Right atrium auricular region (tissue), 2 donors: ENCODE data around the gene TPGS1. TPM values are rescaled to one million over a fixed set of nuclear protein-coding genes. Genes with fewer than 3 reads are reported as not detected.

Experiments
- DNase-seq: peaks from one replicate; pipeline ENCODE4 v3.0.0-alpha.2; 2019; ENCODE audit warnings: low spot score
- H3K27ac ChIP-seq, 2 donors: fragments of 200-600 bp; sonication (generic); 1 replicate in 1 of 2; 2 replicates in 1 of 2; pipeline ENCODE4 v1.5.1; 2016 to 2019
- H3K27me3 ChIP-seq, 2 donors: fragments of 200-600 bp; sonication (generic); one replicate each; pipeline versions ENCODE4 v1.5.1 to v1.6.0; 2017 to 2019
- H3K36me3 ChIP-seq: fragments of 200-600 bp; sonication (generic); one replicate; pipeline ENCODE4 v1.5.1; 2016
- H3K4me1 ChIP-seq, 2 donors: fragments of 200-600 bp; sonication (generic); one replicate each; pipeline versions ENCODE4 v1.5.1 to v1.6.0; 2017 to 2019
- H3K4me3 ChIP-seq, 2 donors: fragments of 200-600 bp; sonication (generic); 1 replicate in 1 of 2; 2 replicates in 1 of 2; pipeline ENCODE4 v1.5.1; 2017 to 2019; ENCODE audit warnings: mild to moderate bottlenecking in 1 of 2, moderate library complexity in 1 of 2
- H3K9me3 ChIP-seq, 2 donors: fragments of 200-600 bp; sonication (generic); one replicate each; pipeline ENCODE4 v1.5.1; 2019
- CTCF ChIP-seq, 2 donors: fragments of 200-600 bp; sonication (generic); IDR thresholded peaks; one replicate each; pipeline ENCODE4 v1.5.1; 2019; ENCODE audit warnings: antibody characterized with exemption in 2 of 2
- total RNA-seq, 2 donors: library from RNA; depleted of rRNA; stranded (reverse); fragments of >200 nt; gene quantifications; one replicate each; pipeline ENCODE4 v1.1.0, GENCODE V29; 2016

Gene TPGS1
- total RNA-seq, 2 donors from 2014 or later: 30.3 to 33.2 TPM

- Histone ChIP-seq H3K9me3 (no peaks in the 10 kb centered on the region), H3K27me3 (no peaks in the 10 kb centered on the region), H3K4me3 (no peak overlapping the region), H3K27ac (no peak overlapping the region), H3K4me1 (peaks cover 0 to 17% of the 10 kb centered on the region in 2 donors), H3K36me3 (peaks cover 69% of the 10 kb centered on the region)
- DNase-seq: no peak
- TF ChIP-seq CTCF (IDR thresholded peaks at IDR 0.05): no peak
Observed at GRCh38 chr19:538641-539428, 31.5 kb downstream of the TPGS1 start.

- TF ChIP-seq CTCF (IDR thresholded peaks at IDR 0.05): no peak
- H3K4me1 ChIP-seq: peaks cover 0 to 12% of the 10 kb centered on the region in 2 donors
- peaks cover 69% of the 10 kb centered on the region for H3K36me3 ChIP-seq
- H3K9me3 ChIP-seq: no peaks in the 10 kb centered on the region
- no peak overlapping the region for H3K4me3 ChIP-seq
- DNase-seq: no peak
- no peaks in the 10 kb centered on the region for H3K27me3 ChIP-seq
- no peak overlapping the region for H3K27ac ChIP-seq
Observed at GRCh38 chr19:539429-540030, 32.2 kb downstream of the TPGS1 start.

- H3K27ac ChIP-seq: no peak overlapping the region
- no peaks in the 10 kb centered on the region for H3K9me3 ChIP-seq
- H3K27me3 ChIP-seq: no peaks in the 10 kb centered on the region
- DNase-seq: no peak
- no peak for TF ChIP-seq CTCF (IDR thresholded peaks at IDR 0.05)
- no peaks in the 10 kb centered on the region for H3K4me1 ChIP-seq
- H3K36me3 ChIP-seq: peaks cover 61% of the 10 kb centered on the region
- H3K4me3 ChIP-seq: no peak overlapping the region
Observed at GRCh38 chr19:540867-541637, 33.8 kb downstream of the TPGS1 start.

GRCh38 chr19:541699-542098, 34.4 kb downstream of the TPGS1 start:
- Histone ChIP-seq H3K9me3 (no peaks in the 10 kb centered on the region), H3K4me3 (no peak overlapping the region), H3K36me3 (peaks cover 54% of the 10 kb centered on the region), H3K27me3 (no peaks in the 10 kb centered on the region), H3K4me1 (no peaks in the 10 kb centered on the region), H3K27ac (no peak overlapping the region)
- DNase-seq: no peak
- no peak for TF ChIP-seq CTCF (IDR thresholded peaks at IDR 0.05)

GRCh38 chr19:542173-542866, 35.0 kb downstream of the TPGS1 start:
- Histone ChIP-seq H3K4me3 (no peak overlapping the region), H3K9me3 (no peaks in the 10 kb centered on the region), H3K36me3 (peaks cover 48% of the 10 kb centered on the region), H3K27me3 (no peaks in the 10 kb centered on the region), H3K4me1 (no peaks in the 10 kb centered on the region), H3K27ac (no peak overlapping the region)
- DNase-seq: no peak
- TF ChIP-seq CTCF (IDR thresholded peaks at IDR 0.05): no peak
